Suprapubic skin (tissue), 4 donors: ENCODE measurements around the gene IFI16. TPM values are rescaled to one million over a fixed set of nuclear protein-coding genes. Genes with fewer than 3 reads are reported as not detected.
A peak's percentile ranks its signal among the peaks of the same experiment; 100 is the strongest.

Experiments used
- DNase-seq, 2 donors: peaks; one replicate each; pipeline ENCODE4 v3.0.0-alpha.2; 2019; ENCODE audit warnings: low spot score in 2 of 2
- H3K27ac ChIP-seq: fragments of 200-600 bp; sonication (generic); one replicate; pipeline ENCODE4 v1.5.1; 2019
- H3K27me3 ChIP-seq: fragments of 200-600 bp; sonication (generic); one replicate; pipeline ENCODE4 v1.5.1; 2019
- H3K36me3 ChIP-seq: fragments of 200-600 bp; sonication (generic); one replicate; pipeline ENCODE4 v1.5.1; 2019
- H3K4me1 ChIP-seq: fragments of 200-600 bp; sonication (generic); one replicate; pipeline ENCODE4 v1.5.1; 2019
- H3K4me3 ChIP-seq: fragments of 200-600 bp; sonication (generic); one replicate; pipeline ENCODE4 v1.5.1; 2019; ENCODE audit warnings: mild to moderate bottlenecking
- H3K9me3 ChIP-seq: fragments of 200-600 bp; sonication (generic); one replicate; pipeline ENCODE4 v1.5.1; 2019
- EP300 ChIP-seq: sonication (generic); formaldehyde crosslinking; IDR thresholded peaks from one replicate; pipeline ENCODE4 v1.6.1; 2017; ENCODE audit warnings: antibody characterized with exemption
- POLR2A ChIP-seq, 2 donors: fragments of 450-650 bp; IDR thresholded peaks; one replicate each; pipeline ENCODE4 v1.6.1; 2017; ENCODE audit warnings: antibody characterized with exemption in 2 of 2, mild to moderate bottlenecking in 2 of 2, moderate library complexity in 2 of 2
- POLR2AphosphoS5 ChIP-seq, 3 donors: sonication (generic); formaldehyde crosslinking; IDR thresholded peaks; one replicate each; pipeline ENCODE4 v1.6.1; 2017; ENCODE audit warnings: antibody characterized with exemption in 3 of 3
- WGBS: methylation state at CpG from one replicate; pipeline ENCODE4 v1.1.5; 2018; 5-methylcytosine and 5-hydroxymethylcytosine counted together
- total RNA-seq, 4 donors: library from RNA; depleted of rRNA; stranded (reverse); fragments of >200 nt; gene quantifications; one replicate each; pipeline ENCODE4 v1.1.0, GENCODE V29; 2016
- TF ChIP-seq, protein P1 (sequence below), 2 donors: fragments of 200-600 bp in 1 of 2; fragments of 450-650 bp in 1 of 2; sonication (generic) in 1 of 2; IDR thresholded peaks; one replicate each; pipeline ENCODE4 v1.5.1; 2016 to 2019; ENCODE audit warnings: antibody characterized with exemption in 2 of 2, mild to moderate bottlenecking in 1 of 2, moderate library complexity in 1 of 2

IFI16 gene
- total RNA-seq, 4 donors from 2014 or later: 52.3 to 70.4 (median 66.0) TPM

DNA sequence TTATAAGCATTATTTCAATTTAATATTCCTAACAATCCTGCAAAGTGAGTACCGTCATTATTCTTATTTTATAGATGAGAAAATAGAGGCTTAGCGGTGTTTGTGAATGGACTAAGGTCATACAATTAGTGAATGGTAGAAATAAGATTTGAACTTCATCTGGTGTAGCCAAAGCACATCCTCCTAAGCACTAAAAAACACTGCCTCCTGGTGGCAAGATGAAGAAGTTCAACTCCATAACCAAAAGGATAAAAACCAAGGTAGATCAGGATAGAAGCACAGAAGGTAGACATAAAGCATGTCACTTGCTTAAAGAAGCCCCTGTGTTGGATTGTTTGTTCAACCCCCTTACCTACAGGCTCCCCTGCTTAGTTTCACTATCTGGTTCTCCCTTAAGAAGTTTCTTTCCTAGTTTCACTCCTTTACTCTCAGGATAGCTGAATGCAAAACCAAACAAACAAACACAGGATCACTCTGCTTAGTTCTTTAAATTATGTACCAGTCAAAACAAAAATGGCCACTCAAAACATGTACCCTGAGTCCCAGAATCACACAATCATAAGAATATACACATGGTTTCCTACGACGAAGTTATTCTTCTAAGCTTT, 79.6 kb downstream of the IFI16 start:
- TF ChIP-seq POLR2A (IDR thresholded peaks at IDR 0.05): no peak
- TF ChIP-seq, protein P1, sequence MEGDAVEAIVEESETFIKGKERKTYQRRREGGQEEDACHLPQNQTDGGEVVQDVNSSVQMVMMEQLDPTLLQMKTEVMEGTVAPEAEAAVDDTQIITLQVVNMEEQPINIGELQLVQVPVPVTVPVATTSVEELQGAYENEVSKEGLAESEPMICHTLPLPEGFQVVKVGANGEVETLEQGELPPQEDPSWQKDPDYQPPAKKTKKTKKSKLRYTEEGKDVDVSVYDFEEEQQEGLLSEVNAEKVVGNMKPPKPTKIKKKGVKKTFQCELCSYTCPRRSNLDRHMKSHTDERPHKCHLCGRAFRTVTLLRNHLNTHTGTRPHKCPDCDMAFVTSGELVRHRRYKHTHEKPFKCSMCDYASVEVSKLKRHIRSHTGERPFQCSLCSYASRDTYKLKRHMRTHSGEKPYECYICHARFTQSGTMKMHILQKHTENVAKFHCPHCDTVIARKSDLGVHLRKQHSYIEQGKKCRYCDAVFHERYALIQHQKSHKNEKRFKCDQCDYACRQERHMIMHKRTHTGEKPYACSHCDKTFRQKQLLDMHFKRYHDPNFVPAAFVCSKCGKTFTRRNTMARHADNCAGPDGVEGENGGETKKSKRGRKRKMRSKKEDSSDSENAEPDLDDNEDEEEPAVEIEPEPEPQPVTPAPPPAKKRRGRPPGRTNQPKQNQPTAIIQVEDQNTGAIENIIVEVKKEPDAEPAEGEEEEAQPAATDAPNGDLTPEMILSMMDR (IDR thresholded peaks at IDR 0.05): peak in 1 of 2 donors; percentile 24
- no peak for DNase-seq
- Histone ChIP-seq H3K4me1 (peaks cover 4% of the 10 kb centered on the region), H3K36me3 (no peaks in the 10 kb centered on the region), H3K27ac (no peak overlapping the region), H3K9me3 (no peaks in the 10 kb centered on the region), H3K4me3 (no peak overlapping the region), H3K27me3 (no peaks in the 10 kb centered on the region)
- WGBS: 92% methylated on average over 4 of the region's 4 CpGs

DNA sequence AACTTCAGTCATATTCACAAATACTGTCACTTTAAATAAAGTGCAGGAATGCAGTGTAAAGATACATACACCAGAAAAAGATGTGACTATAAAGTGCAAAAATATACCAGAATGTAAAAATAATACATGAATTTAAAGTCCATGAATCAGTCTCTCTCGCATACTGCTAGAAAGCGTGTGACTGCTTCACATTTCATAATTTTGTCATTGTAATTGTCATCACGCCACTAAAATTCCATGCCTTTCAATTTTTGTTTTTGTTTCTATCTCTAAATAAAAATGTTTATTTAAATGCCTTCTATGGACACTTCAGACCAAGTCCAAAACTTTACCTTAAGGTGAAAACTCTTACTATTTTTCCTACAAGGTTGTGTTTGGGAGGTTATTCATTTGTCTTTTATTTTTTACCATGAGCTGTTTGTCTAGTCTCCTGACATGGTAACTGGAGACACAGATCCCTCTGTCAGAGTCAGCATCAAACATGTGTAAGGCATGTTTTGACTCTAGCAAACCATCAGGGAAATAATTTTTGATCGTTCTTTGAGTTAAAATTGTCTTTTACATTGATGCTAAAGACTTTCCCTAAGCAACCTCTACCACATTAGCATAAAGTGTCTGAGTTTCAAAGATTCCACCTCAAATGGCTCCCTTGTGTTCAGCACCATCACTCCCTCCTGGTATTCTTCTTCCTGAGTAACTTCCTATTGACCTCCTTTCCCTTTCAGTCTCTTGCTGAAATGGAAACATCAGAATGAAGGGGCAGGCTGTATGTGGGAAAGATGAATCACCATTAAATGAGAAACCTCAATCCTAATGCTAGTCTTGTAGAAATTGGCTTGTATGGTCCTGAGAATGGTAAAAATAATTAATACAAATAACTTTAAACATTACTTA, 80.8 kb downstream of the IFI16 start:
- no peak for DNase-seq
- TF ChIP-seq POLR2A (IDR thresholded peaks at IDR 0.05): no peak
- TF ChIP-seq POLR2AphosphoS5 (IDR thresholded peaks at IDR 0.05): no peak
- no peak overlapping the region for H3K4me3 ChIP-seq
- peaks cover 4% of the 10 kb centered on the region for H3K4me1 ChIP-seq
- H3K36me3 ChIP-seq: no peaks in the 10 kb centered on the region
- 83% methylated on average over 4 of the region's 4 CpGs for WGBS
- H3K9me3 ChIP-seq: no peaks in the 10 kb centered on the region
- H3K27ac ChIP-seq: no peak overlapping the region
- no peaks in the 10 kb centered on the region for H3K27me3 ChIP-seq

DNA sequence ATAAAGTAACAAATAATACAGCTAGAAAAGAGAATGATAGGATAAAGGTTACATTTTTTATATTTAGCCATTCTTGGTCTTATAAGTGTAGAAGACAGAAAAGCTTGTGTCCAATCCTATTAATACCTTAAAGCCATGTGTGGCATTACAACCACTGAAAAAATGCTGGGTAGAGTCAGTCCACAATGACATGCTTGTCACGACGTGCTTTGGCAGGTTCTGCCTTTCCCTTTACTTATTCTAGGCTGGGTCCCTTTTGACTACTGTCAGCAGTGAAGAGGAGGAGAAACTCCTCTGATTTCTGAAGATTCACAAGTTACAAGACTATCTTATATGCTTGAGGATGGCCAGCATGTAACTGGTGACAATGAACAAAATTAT, 81.5 kb downstream of the IFI16 start:
- TF ChIP-seq, protein P1 (IDR thresholded peaks at IDR 0.05): no peak
- no peak for TF ChIP-seq EP300
- no peak for TF ChIP-seq POLR2A (IDR thresholded peaks at IDR 0.05)
- no peak for TF ChIP-seq POLR2AphosphoS5 (IDR thresholded peaks at IDR 0.05)
- no peak overlapping the region for H3K27ac ChIP-seq

DNA sequence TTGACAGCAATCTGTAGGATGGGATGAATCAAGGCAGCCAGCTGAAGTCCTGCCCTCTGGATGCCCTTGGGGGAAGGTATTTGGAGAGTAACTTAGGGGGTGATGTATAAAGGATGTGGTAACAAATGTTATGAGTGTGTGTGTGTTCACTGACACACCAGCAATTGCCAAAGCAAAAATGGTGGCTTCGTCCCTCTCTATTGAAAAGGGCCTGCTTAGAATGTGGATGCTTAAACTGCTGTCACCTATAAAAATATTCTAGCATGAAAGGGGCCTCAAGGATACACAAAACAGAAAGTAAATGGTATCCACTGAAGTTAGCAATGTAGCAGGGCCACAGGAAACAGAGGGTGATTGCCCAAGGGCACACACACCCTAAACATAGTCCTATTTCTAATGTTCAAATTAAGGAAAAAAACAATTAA, 81.9 kb downstream of the IFI16 start:
- H3K4me1 ChIP-seq: peaks cover 4% of the 10 kb centered on the region
- no peak for TF ChIP-seq EP300
- no peak for TF ChIP-seq POLR2A (IDR thresholded peaks at IDR 0.05)
- TF ChIP-seq POLR2AphosphoS5 (IDR thresholded peaks at IDR 0.05): no peak
- TF ChIP-seq, protein P1 (IDR thresholded peaks at IDR 0.05): no peak
- no peak for DNase-seq
- H3K27ac ChIP-seq: no peak overlapping the region
- 84% methylated on average over 1 of the region's 1 CpG for WGBS
- H3K27me3 ChIP-seq: no peaks in the 10 kb centered on the region
- no peaks in the 10 kb centered on the region for H3K36me3 ChIP-seq
- no peak overlapping the region for H3K4me3 ChIP-seq
- no peaks in the 10 kb centered on the region for H3K9me3 ChIP-seq

More for the DNA sequence above, 81.5 kb downstream of the IFI16 start:
- no peak for DNase-seq
- Histone ChIP-seq H3K9me3 (no peaks in the 10 kb centered on the region), H3K4me1 (peaks cover 4% of the 10 kb centered on the region), H3K27me3 (no peaks in the 10 kb centered on the region), H3K4me3 (no peak overlapping the region), H3K36me3 (no peaks in the 10 kb centered on the region)
- 57% methylated on average over 2 of the region's 2 CpGs for WGBS

DNA sequence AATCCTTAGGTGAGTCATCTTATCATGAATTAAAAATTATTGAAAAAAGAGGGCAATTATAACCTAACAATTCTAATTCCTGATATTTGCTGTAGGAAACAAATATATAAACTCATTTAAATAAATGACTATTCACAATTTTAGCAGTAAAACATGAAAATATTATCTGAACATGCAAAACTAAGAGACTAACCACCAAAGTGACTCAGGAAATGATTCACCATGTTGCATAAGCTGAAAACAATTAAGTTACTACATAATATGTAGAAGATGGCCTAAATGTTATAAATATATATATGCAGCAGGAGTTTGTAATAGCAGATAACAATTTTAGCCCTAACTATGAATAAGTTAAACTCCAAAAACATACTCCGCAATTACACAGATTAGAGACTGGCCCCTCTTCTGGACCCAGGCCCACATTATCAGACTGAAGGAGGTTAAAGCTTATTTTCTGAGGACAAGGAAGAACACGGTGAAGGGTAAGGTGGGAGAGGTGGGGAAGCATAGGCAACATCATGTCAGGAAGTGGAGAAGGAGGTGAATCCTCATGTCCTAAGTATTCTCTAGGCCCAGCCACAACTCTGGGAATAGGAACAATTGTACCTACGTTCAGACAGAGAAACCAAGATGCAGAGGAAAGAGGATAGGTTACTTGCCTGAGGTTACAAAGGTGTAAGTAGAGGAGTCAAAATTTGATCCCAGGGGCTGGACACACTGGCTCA, 82.5 kb downstream of the IFI16 start:
- Histone ChIP-seq H3K4me1 (peaks cover 4% of the 10 kb centered on the region), H3K4me3 (no peak overlapping the region), H3K27me3 (no peaks in the 10 kb centered on the region), H3K27ac (no peak overlapping the region), H3K9me3 (no peaks in the 10 kb centered on the region), H3K36me3 (no peaks in the 10 kb centered on the region)
- WGBS: 59% methylated on average over 3 of the region's 3 CpGs
- no peak for TF ChIP-seq POLR2AphosphoS5 (IDR thresholded peaks at IDR 0.05)
- no peak for TF ChIP-seq POLR2A (IDR thresholded peaks at IDR 0.05)
- TF ChIP-seq, protein P1 (IDR thresholded peaks at IDR 0.05): no peak
- TF ChIP-seq EP300: no peak
- DNase-seq: no peak
